ENCODE results near the gene LSR. TPM values are rescaled to one million over a fixed set of nuclear protein-coding genes. Genes with fewer than 3 reads are reported as not detected.

Gene LSR
- total RNA-seq, 2 donors from 2014 or later, result 119 to 202 TPM

DNA sequence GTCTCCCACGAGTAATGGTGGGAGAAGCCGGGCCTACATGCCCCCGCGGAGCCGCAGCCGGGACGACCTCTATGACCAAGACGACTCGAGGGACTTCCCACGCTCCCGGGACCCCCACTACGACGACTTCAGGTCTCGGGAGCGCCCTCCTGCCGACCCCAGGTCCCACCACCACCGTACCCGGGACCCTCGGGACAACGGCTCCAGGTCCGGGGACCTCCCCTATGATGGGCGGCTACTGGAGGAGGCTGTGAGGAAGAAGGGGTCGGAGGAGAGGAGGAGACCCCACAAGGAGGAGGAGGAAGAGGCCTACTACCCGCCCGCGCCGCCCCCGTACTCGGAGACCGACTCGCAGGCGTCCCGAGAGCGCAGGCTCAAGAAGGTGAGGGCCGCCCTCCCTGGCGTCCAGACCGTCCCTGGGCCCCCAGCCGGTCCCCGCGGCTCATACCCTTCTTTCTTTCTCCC lies 18.6 kb downstream of the LSR start:
- under 1% methylated on average over 40 of the region's 40 CpGs for WGBS
- Histone ChIP-seq H3K9me3 (no peaks in the 10 kb centered on the region), H3K4me3 (peak overlapping the region; percentile 67 to 81), H3K27ac (peak overlapping the region; percentile 94 to 96), H3K36me3 (peaks cover 0 to 19% of the 10 kb centered on the region in 2 donors), H3K4me1 (replicated peaks) (peaks cover 9% of the 10 kb centered on the region), H3K27me3 (replicated peaks; ENCODE audit: insufficient read depth) (no peaks in the 10 kb centered on the region)
- DNase-seq (ENCODE audit: low spot score), result peak; percentile 33
- intact Hi-C loops (cut with DNase I), result loop anchor here (5.0 kb wide), 1 partner anchor 125 kb away; the partner anchor contains the start of gene FXYD7
- TF ChIP-seq CTCF (IDR thresholded peaks at IDR 0.05) (no peak), POLR2A (IDR thresholded peaks at IDR 0.05) (no peak), POLR2AphosphoS5 (IDR thresholded peaks at IDR 0.05) (no peak)

DNA sequence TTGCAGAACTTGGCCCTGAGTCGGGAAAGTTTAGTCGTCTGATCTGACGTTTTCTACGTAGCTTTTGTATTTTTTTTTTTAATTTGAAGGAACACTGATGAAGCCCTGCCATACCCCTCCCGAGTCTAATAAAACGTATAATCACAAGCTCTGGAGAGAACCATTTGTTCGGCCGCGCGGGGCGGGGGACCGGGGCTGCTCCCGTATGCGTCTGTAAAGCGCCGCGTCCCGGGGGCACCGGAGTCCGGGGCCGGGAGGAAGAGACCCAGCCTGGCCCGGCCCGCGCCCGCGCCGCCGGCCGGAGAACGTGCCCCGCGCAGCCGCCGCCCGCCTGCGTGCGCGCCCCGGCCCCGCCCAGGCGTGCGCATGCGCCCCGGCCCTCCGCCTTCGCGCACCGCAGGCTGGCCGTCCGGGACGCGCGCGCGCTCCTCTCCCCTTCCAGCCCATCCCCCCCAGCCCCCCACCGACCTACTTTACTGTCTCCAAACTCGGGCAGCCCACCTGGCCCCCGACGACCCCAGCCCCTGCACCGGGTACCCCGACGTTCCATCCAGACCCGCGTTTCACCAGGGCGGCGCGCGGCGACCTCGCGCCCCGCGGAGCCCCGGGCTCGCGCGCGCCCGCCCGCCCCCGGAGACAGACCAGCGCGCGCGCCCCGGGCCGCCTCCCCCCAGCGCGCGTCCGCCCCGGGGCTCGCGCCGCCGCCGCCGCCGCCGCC lies 19.2 kb downstream of the LSR start:
- Histone ChIP-seq H3K36me3 (peaks cover 0 to 22% of the 10 kb centered on the region in 2 donors), H3K9me3 (no peaks in the 10 kb centered on the region), H3K27ac (peak overlapping the region; percentile 94 to 96), H3K4me1 (replicated peaks) (peaks cover 9% of the 10 kb centered on the region), H3K4me3 (peak overlapping the region; percentile 67 to 81), H3K27me3 (replicated peaks; ENCODE audit: insufficient read depth) (no peaks in the 10 kb centered on the region)
- peak; percentile 59 for DNase-seq (ENCODE audit: low spot score)
- TF ChIP-seq POLR2A (IDR thresholded peaks at IDR 0.05) (peak; percentile 55), POLR2AphosphoS5 (IDR thresholded peaks at IDR 0.05) (no peak), CTCF (IDR thresholded peaks at IDR 0.05) (peak in 1 of 4 experiments; percentile 2)
- WGBS, result under 1% methylated on average over 57 of the region's 100 CpGs
- intact Hi-C loops (cut with DNase I), result loop anchor here (5.0 kb wide), 1 partner anchor 126 kb away; the partner anchor contains the start of gene FXYD7

GRCh38 chr19:35268536-35269437 lies 20.0 kb downstream of the LSR start, which contains the start of gene USF2:
Gene USF2 (plus strand): TSS chr19:35268962. CDS start chr19:35269102, 140 bp downstream.
- H3K27ac ChIP-seq, result peak within 1 kb of the TSS; percentile 94 to 96
- under 1% methylated on average over 78 of the region's 126 CpGs for WGBS
- TF ChIP-seq POLR2A (IDR thresholded peaks at IDR 0.05) (no peak), POLR2AphosphoS5 (IDR thresholded peaks at IDR 0.05) (no peak), CTCF (IDR thresholded peaks at IDR 0.05) (no peak)
- intact Hi-C loops (cut with DNase I), result loop anchor here (5.0 kb wide), 1 partner anchor 126 kb away; the partner anchor contains the start of gene FXYD7
- H3K36me3 ChIP-seq, result peaks cover 0 to 30% of the 10 kb centered on the region in 2 donors
- peak within 1 kb of the TSS; percentile 67 to 81 for H3K4me3 ChIP-seq
- H3K27me3 ChIP-seq (replicated peaks; ENCODE audit: insufficient read depth), result no peaks in the 10 kb centered on the region
- H3K4me1 ChIP-seq (replicated peaks), result peaks cover 9% of the 10 kb centered on the region
- DNase-seq (ENCODE audit: low spot score), result peak; percentile 67
- H3K9me3 ChIP-seq, result no peaks in the 10 kb centered on the region

- Histone ChIP-seq H3K4me1 (replicated peaks) (peaks cover 9% of the 10 kb centered on the region), H3K27ac (peak overlapping the region; percentile 94 to 96), H3K9me3 (no peaks in the 10 kb centered on the region), H3K36me3 (peaks cover 0 to 30% of the 10 kb centered on the region in 2 donors), H3K27me3 (replicated peaks; ENCODE audit: insufficient read depth) (no peaks in the 10 kb centered on the region), H3K4me3 (peak overlapping the region; percentile 67 to 81)
- intact Hi-C loops (cut with DNase I), result loop anchor here (5.0 to 10.0 kb wide), 2 partner anchors 127 to 225 kb away; partner anchors contain the start of genes FXYD7 and KRTDAP
- peak; percentile 78 for DNase-seq (ENCODE audit: low spot score)
- WGBS, result 3% methylated on average over 64 of the region's 66 CpGs
- TF ChIP-seq CTCF (IDR thresholded peaks at IDR 0.05), result peak; percentile 60 to 91 (median 79)
- TF ChIP-seq POLR2A (IDR thresholded peaks at IDR 0.05), result no peak
- TF ChIP-seq POLR2AphosphoS5 (IDR thresholded peaks at IDR 0.05), result no peak
Observed at GRCh38 chr19:35269438-35270117, 20.8 kb downstream of the LSR start.

Measured in prostate gland (tissue), 2 donors.